22Rv1 (cell line): ENCODE measurements around the gene NUP205.

Experiments
- H3K27ac ChIP-seq: fragments of 450-650 bp; 2 replicates; pipeline ENCODE4 v1.5.1; 2017
- ZFX ChIP-seq: fragments of 450-650 bp; IDR thresholded peaks from 2 replicates; pipeline ENCODE4 v1.6.1; 2017; ENCODE audit warnings: antibody characterized with exemption, borderline replicate concordance
- TF ChIP-seq, protein P1 (sequence below): fragments of 450-650 bp; IDR thresholded peaks from 2 replicates; pipeline ENCODE4 v1.5.1; 2017; ENCODE audit warnings: mild to moderate bottlenecking

The NUP205 gene

DNA sequence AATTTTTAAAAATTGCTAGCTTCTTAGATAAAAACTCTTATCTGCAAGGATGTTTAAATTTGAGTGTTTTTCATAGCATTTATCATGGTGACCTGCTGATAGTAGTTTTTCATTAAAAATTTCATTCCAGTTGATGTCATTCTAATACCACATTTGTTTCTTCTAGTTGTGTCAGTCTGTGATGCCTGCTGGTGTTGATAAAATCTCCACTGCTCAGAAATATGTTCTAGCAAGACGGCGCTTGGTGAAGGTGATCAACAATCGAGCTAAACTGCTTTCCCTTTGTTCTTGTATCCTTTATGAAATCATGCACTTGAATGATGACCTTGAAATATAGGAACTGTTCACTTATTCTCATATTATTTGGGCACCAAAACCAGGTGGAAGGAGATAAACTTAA is 87.0 kb downstream of the NUP205 start:
- no peak overlapping the region for H3K27ac ChIP-seq
- no peak for TF ChIP-seq ZFX
- TF ChIP-seq, protein P1, sequence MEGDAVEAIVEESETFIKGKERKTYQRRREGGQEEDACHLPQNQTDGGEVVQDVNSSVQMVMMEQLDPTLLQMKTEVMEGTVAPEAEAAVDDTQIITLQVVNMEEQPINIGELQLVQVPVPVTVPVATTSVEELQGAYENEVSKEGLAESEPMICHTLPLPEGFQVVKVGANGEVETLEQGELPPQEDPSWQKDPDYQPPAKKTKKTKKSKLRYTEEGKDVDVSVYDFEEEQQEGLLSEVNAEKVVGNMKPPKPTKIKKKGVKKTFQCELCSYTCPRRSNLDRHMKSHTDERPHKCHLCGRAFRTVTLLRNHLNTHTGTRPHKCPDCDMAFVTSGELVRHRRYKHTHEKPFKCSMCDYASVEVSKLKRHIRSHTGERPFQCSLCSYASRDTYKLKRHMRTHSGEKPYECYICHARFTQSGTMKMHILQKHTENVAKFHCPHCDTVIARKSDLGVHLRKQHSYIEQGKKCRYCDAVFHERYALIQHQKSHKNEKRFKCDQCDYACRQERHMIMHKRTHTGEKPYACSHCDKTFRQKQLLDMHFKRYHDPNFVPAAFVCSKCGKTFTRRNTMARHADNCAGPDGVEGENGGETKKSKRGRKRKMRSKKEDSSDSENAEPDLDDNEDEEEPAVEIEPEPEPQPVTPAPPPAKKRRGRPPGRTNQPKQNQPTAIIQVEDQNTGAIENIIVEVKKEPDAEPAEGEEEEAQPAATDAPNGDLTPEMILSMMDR, result no peak

GRCh38 chr7:135645296-135645904 is 87.7 kb downstream of the NUP205 start:
- no peak overlapping the region for H3K27ac ChIP-seq
- TF ChIP-seq, protein P1, result peak; percentile 89
- TF ChIP-seq ZFX, result no peak

- no peak overlapping the region for H3K27ac ChIP-seq
- TF ChIP-seq, protein P1, result no peak
- no peak for TF ChIP-seq ZFX
These were observed 90.0 kb downstream of the NUP205 start for GRCh38 chr7:135647755-135648154.

- no peak overlapping the region for H3K27ac ChIP-seq
- TF ChIP-seq, protein P1, result no peak
- TF ChIP-seq ZFX, result no peak
These were observed 90.5 kb downstream of the NUP205 start for GRCh38 chr7:135648235-135648634.

DNA sequence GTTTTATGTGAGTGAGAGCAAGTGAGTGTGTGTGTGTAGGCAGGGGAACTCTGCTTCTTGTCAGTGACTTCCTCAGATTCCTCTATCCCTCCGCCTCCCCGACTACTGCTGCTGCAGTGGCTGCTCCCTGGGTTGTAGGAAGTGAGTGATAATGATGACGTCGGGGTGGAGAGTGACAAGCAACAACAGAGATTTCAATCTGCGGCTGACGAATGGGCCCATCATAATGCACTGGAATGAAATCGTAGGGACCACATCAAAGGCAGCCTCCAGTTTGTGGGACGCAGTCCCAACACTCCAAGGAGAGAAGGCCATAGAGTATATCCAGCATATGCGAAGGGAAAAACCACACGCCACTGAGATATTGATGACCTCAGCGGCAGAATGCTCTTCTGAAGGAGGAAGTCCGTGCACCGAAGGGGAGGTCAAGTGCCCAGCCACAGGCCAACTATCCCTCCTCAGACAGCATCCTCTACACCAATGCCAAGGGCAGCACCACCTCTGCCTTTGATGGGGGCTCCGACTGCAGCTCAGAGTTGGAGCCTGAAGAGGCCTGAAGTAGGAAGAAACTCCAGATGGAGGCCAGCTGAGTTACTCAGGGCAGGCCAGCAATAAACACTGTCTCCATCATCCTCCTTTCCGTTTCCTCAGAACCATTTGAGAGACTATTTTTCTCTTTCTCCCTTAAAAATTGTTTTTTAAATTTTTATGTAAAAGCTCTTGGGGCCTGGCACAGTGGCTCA is 93.3 kb downstream of the NUP205 start:
- TF ChIP-seq, protein P1, result no peak
- TF ChIP-seq ZFX, result no peak
- H3K27ac ChIP-seq, result no peak overlapping the region

GRCh38 chr7:135653340-135654080 is 95.8 kb downstream of the NUP205 start:
- no peak for TF ChIP-seq ZFX
- TF ChIP-seq, protein P1, result no peak

GRCh38 chr7:135658564-135658963 is 100.8 kb downstream of the NUP205 start:
- no peak overlapping the region for H3K27ac ChIP-seq
- TF ChIP-seq ZFX, result no peak
- TF ChIP-seq, protein P1, result no peak

More at GRCh38 chr7:135653340-135654080, 95.8 kb downstream of the NUP205 start:
- H3K27ac ChIP-seq, result no peak overlapping the region
